GM12872 (cell line): ENCODE data around the gene PDZD2.

Source experiments
- TF ChIP-seq, protein P1 (sequence below): IDR thresholded peaks from 3 replicates; pipeline ENCODE4 v1.5.1; 2011; ENCODE audit warnings: low read depth, mild to moderate bottlenecking, low read length, moderate library complexity; ENCODE audit not compliant: insufficient read depth

Gene PDZD2

DNA sequence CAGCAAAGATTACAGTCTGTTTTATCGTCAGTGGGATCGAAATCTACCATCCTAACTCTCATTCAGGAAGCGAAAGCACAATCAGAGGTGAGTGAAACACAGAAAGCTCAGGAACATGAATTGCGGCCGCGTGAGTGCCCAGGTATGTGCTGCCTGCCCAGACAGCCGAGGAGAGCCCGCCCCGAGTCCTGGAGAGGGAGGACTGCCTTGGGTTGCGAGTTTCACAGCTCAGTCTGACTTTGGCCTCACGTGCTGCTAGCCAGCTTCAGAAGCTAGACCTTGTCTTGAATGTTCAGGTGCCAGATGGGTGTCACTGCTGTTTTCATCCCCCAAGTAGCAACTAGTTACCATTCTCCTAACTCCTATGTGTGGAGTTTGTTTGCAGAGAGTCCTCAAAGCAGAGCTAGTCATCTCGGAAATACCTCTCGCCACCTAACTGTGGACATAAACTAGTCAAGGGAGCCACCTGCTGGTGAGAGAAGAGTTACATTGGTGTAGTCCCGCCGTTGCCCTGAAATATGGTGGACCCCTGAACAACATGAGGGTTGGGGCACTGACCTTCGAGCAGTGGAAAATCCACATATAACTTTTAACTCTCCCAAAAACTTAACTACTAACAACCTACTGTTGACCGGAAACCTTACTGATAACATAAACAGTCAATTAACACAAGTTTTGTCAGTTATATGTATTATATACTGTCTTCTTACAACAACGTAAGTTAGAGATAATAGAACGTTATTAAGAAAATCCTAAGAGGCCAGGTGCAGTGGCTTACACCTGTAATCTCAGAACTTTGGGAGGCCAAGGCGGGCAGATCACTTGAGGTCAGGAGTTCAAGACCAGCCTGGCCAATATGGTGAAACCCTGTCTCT, 454.2 kb downstream of the PDZD2 start:
- TF ChIP-seq, protein P1, sequence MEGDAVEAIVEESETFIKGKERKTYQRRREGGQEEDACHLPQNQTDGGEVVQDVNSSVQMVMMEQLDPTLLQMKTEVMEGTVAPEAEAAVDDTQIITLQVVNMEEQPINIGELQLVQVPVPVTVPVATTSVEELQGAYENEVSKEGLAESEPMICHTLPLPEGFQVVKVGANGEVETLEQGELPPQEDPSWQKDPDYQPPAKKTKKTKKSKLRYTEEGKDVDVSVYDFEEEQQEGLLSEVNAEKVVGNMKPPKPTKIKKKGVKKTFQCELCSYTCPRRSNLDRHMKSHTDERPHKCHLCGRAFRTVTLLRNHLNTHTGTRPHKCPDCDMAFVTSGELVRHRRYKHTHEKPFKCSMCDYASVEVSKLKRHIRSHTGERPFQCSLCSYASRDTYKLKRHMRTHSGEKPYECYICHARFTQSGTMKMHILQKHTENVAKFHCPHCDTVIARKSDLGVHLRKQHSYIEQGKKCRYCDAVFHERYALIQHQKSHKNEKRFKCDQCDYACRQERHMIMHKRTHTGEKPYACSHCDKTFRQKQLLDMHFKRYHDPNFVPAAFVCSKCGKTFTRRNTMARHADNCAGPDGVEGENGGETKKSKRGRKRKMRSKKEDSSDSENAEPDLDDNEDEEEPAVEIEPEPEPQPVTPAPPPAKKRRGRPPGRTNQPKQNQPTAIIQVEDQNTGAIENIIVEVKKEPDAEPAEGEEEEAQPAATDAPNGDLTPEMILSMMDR = peak; percentile 75

DNA sequence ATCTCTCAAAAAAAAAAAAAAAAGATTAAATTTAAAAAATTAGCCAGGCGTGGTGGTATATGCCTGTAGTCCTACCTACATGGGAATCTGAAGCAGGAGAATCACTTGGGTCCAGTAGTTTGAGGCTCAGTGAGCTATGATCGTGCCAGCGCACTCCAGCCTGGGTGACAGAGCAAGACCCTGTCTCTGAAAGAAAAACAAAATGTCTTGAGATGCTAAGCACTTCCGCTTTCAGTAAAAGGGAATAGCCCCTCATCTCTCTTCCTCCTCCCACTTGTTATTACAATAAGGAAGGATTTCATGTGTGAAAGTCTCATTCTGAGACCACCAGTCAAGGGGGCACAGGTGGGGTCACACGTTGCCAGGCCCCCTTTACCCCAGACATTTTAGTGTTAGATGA, 455.8 kb downstream of the PDZD2 start:
- TF ChIP-seq, protein P1 = no peak

DNA sequence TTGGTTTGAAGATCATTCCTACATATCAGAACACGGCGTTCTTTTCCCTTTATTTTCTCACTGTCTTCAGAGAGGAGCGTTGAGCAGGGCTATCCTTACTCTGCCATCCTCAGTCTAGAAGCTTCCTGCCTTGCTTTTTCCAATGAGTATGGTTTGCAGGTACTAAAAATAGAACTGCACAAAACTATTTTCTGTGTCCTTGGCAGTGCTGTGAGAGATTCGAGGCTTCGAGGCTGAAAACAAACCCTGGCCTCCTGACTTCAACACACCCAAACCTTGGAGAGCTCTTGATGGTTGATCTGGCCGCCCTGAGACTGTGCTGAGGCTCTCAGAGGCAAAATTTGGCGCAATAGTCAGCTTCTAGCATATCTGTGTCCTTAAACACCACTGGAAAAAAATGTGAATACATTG, 456.3 kb downstream of the PDZD2 start:
- TF ChIP-seq, protein P1 = no peak

DNA sequence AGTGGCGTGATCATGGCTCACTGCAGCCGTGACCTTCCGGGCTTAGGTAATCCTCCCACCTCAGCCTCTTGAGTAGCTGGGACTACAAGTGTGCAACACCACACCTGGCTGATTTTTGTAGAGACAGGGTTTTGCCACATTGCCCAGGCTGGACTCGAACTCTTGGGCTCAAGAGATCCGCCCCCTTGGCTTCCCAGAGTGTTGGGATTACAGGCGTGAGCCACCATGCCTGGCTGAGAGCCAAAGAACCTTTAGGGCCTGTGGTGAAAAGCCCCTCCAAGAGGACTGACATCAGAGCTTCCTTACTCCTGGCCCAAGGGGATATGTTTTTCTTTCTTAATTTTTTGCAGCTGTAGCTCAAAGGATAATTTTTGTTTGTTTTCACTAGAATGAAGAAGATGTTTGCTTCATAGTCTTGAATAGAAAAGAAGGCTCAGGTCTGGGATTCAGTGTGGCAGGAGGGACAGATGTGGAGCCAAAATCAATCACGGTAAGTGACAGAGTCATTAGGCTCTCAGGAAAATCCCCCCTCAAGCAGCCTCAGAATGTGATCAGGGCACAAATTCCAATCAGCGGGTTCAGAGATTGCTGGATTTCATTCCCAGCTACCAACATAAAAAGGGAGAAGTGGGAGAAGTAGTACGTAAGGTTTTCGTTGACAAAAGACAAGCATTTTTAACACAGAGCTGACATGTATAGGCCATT, 458.1 kb downstream of the PDZD2 start:
- TF ChIP-seq, protein P1 = no peak

DNA sequence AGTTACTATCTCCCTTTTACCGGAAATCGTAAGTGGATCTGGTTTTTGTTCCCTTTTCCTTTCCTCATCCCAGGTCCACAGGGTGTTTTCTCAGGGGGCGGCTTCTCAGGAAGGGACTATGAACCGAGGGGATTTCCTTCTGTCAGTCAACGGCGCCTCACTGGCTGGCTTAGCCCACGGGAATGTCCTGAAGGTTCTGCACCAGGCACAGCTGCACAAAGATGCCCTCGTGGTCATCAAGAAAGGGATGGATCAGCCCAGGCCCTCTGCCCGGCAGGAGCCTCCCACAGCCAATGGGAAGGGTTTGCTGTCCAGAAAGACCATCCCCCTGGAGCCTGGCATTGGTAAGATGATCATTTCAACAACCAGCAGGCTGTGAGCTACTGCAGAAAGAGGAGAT, 459.4 kb downstream of the PDZD2 start:
- TF ChIP-seq, protein P1 = no peak

DNA sequence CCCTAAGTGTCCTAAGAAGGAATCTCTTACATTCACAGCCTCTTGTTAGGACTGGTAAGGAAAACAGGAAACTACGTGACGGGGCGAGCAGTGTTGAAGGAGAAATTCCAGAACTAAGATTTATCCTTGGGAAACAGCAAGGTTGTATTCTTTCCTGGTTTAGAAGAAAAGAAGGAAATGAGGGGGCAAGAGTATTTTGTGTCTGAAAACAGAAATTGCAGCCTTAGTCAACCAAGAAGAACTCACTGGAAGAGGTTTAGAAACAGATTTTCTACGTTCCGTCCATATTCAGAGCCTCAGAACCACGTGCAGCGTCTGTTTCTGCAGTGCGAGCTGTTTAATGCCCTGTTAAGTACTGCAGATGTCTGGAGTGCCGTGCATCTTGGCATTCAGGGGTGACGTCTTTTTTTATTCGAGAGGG, 460.0 kb downstream of the PDZD2 start:
- TF ChIP-seq, protein P1 = no peak

DNA sequence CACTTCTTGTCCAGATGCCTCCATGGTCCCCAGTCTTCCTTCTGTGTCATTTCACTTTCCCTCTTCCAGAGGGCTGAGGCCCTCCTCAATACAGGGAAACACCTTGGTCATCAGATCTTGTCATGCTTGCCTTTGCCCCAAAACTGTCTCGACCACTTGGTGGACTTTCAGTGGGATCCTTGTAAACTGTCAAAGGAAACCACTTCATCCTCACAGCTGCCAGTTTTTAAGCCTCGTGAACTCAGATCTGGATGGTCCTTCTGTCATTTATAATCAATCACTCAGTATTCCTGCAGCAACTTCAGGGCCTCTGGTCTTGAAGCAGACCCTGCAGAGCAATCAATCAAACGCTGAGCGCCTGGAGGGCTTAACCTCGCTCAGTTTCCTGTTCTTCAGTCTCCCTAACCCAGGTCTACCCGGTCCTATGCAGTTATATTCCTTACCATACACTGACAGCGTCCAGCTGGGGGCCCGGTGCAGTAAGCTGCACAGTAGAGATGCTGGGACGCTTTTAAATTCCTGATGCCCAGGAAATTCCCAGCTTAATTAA, 460.6 kb downstream of the PDZD2 start:
- TF ChIP-seq, protein P1 = no peak
